H1 (cell line): ENCODE results near the gene RANBP17. TPM values are rescaled to one million over a fixed set of nuclear protein-coding genes. Genes with fewer than 3 reads are reported as not detected.

Source experiments
- HDAC2 ChIP-seq, 2 experiments: fragments of 300-600 bp in 1 of 2; sonication (generic) in 1 of 2; IDR thresholded peaks; 2 replicates each; pipeline ENCODE4 v1.6.1; 2011 to 2012; ENCODE audit warnings: low read depth in 2 of 2, low read length in 2 of 2, mild to moderate bottlenecking in 2 of 2, moderate library complexity in 2 of 2, borderline replicate concordance in 1 of 2, inconsistent platforms in 1 of 2
- NRF1 ChIP-seq: IDR thresholded peaks from 2 replicates; pipeline ENCODE4 v1.6.1; 2011; ENCODE audit warnings: mild to moderate bottlenecking, low read depth, low read length, improper control_type of control experiment
- POLR2AphosphoS5 ChIP-seq: IDR thresholded peaks from 2 replicates; pipeline ENCODE4 v1.6.1; 2011; ENCODE audit warnings: low read depth, low read length
- RAD21 ChIP-seq, 2 experiments: IDR thresholded peaks in 1 of 2; conservative IDR thresholded peaks in 1 of 2; 2 replicates each; pipeline ENCODE4 v1.6.1; 2011; ENCODE audit warnings: low read depth in 2 of 2, low read length in 2 of 2, improper control_type of control experiment in 1 of 2, inconsistent platforms in 1 of 2, mild to moderate bottlenecking in 1 of 2, moderate library complexity in 1 of 2
- TCF12 ChIP-seq: IDR thresholded peaks from 2 replicates; pipeline ENCODE4 v1.6.1; 2011; ENCODE audit warnings: low read depth, mild to moderate bottlenecking, low read length
- polyA plus RNA-seq, 7 experiments: library from polyadenylated mRNA; depleted of rRNA in 3 of 7; stranded (reverse) in 5 of 7; unstranded in 2 of 7; fragments of >200 nt in 5 of 7; fragments of 200-250 nt in 2 of 7; gene quantifications; 1 replicate in 5 of 7; 2 replicates in 1 of 7; 4 replicates in 1 of 7; pipeline versions ENCODE4 v1.2.1 to v1.2.3, GENCODE V29; 2011 to 2013; ENCODE audit warnings: missing spikeins in 2 of 7, mixed read lengths in 2 of 7
- total RNA-seq: library from RNA; stranded (reverse); fragmentation: NEBNext Ultra II Directional; extraction: Animal tissue kit (Norgen Biotek cat#: 25700); gene quantifications from 2 replicates; pipeline ENCODE4 v1.2.1, GENCODE V29; 2021
- TF ChIP-seq, protein P1 (sequence below), 3 experiments: IDR thresholded peaks; 1 replicate in 2 of 3; 2 replicates in 1 of 3; pipeline versions ENCODE4 v1.5.1 to v1.6.1; 2011; ENCODE audit warnings: low read length in 3 of 3, mild to moderate bottlenecking in 3 of 3, inconsistent platforms in 2 of 3, low read depth in 1 of 3, moderate library complexity in 1 of 3; ENCODE audit not compliant: insufficient read depth in 1 of 3; ENCODE audit errors: control extremely low read depth in 1 of 3

Gene RANBP17
- total and polyA plus RNA-seq, 2 of the 8 experiments (the other 6 are each of a cell fraction or from before 2014, with no cell fraction given), result 8.6 to 21.3 TPM

DNA sequence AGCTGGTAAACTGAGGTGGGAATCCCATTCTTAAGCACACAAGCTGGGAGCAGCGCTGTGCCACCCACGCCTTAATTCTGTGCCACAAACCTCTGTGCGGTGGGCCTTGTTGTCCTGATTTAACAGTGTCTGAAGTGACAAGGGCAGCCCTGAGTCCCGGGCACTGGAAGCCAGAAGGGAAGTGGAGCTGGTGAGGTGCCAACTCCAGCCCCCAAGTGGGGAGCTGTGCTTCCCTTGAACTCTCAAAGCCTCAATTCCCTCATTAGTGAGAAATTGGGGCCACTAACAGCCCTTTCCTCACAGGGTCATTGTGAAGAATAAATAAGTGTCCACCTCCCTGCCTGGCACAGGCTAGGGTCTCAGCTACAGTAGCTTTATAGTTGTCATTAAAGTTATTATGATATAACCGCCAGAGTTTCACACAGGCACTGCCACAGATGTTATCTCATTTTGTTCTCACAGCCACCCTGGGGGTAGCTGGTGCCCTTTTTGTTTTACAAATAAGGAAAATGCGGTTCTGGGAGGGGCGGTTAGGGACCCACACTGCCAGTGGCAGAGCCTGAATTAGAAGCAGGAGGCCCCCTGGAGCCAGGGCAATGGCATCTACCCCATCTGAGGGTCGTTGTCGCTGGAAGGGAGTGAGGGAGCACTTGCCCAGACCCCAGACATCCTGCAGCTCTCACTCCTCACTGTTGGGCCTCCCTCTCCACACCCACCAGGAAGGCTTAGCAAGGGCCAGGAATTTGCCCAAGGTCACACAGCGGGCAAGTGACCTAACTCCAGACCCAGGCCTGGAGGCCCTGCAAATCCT, 445.2 kb downstream of the RANBP17 start (continued):
- TF ChIP-seq TCF12 (peak; percentile 48; the same call in 1 of the 2 replicates), NRF1 (no peak), RAD21 (IDR thresholded peaks at IDR 0.05 in 1 of 2, conservative IDR thresholded peaks at IDR 0.05 in 1 of 2; ENCODE audit: low read depth in 2 of 2, low read length in 2 of 2) (no peak; a peak in 1 of 4 replicates), POLR2AphosphoS5 (peak; percentile 74), HDAC2 (IDR thresholded peaks at IDR 0.05; ENCODE audit: borderline replicate concordance in 1 of 2, low read depth in 2 of 2, low read length in 2 of 2) (0 out of 4 replicates have a peak, but pooled peaks of 1 of the 2 experiments have one; percentile 50)
- TF ChIP-seq, protein P1, sequence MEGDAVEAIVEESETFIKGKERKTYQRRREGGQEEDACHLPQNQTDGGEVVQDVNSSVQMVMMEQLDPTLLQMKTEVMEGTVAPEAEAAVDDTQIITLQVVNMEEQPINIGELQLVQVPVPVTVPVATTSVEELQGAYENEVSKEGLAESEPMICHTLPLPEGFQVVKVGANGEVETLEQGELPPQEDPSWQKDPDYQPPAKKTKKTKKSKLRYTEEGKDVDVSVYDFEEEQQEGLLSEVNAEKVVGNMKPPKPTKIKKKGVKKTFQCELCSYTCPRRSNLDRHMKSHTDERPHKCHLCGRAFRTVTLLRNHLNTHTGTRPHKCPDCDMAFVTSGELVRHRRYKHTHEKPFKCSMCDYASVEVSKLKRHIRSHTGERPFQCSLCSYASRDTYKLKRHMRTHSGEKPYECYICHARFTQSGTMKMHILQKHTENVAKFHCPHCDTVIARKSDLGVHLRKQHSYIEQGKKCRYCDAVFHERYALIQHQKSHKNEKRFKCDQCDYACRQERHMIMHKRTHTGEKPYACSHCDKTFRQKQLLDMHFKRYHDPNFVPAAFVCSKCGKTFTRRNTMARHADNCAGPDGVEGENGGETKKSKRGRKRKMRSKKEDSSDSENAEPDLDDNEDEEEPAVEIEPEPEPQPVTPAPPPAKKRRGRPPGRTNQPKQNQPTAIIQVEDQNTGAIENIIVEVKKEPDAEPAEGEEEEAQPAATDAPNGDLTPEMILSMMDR (IDR thresholded peaks at IDR 0.05; ENCODE audit: control extremely low read depth in 1 of 3, insufficient read depth in 1 of 3, low read depth in 1 of 3, low read length in 3 of 3), result peak in 1 of 3 experiments; percentile 1; a peak in 1 of 4 replicates
